ENCODE measurements around the gene NRCAM.

NRCAM gene

GRCh38 chr7:108423089-108423989, 32.9 kb downstream of the NRCAM start:
- in situ Hi-C loops (cut with MboI; ENCODE audit: low sequenced_read_pairs, unreplicated experiment): no loop called here
- DNase-seq (ENCODE audit: low spot score): no peak
- TF ChIP-seq CTCF (IDR thresholded peaks at IDR 0.05; ENCODE audit: borderline replicate concordance, control extremely low read depth, extremely low read depth, insufficient read depth, missing control alignments): no peak

- in situ Hi-C loops (cut with MboI; ENCODE audit: low sequenced_read_pairs, unreplicated experiment): no loop called here
- DNase-seq (ENCODE audit: low spot score): no peak
- no peak for TF ChIP-seq CTCF (IDR thresholded peaks at IDR 0.05; ENCODE audit: borderline replicate concordance, control extremely low read depth, extremely low read depth, insufficient read depth, missing control alignments)
These were observed 34.4 kb downstream of the NRCAM start for GRCh38 chr7:108421720-108422331.

GRCh38 chr7:108419961-108420908, 36.0 kb downstream of the NRCAM start:
- in situ Hi-C loops (cut with MboI; ENCODE audit: low sequenced_read_pairs, unreplicated experiment): no loop called here
- DNase-seq (ENCODE audit: low spot score): no peak
- no peak for TF ChIP-seq CTCF (IDR thresholded peaks at IDR 0.05; ENCODE audit: borderline replicate concordance, control extremely low read depth, extremely low read depth, insufficient read depth, missing control alignments)

- TF ChIP-seq CTCF (IDR thresholded peaks at IDR 0.05; ENCODE audit: borderline replicate concordance, control extremely low read depth, extremely low read depth, insufficient read depth, missing control alignments): no peak
- in situ Hi-C loops (cut with MboI; ENCODE audit: low sequenced_read_pairs, unreplicated experiment): no loop called here
- DNase-seq (ENCODE audit: low spot score): no peak
These were observed 37.3 kb downstream of the NRCAM start for GRCh38 chr7:108418946-108419345.

GRCh38 chr7:108417926-108418325, 38.3 kb downstream of the NRCAM start:
- no peak for DNase-seq (ENCODE audit: low spot score)
- in situ Hi-C loops (cut with MboI; ENCODE audit: low sequenced_read_pairs, unreplicated experiment): no loop called here
- TF ChIP-seq CTCF (IDR thresholded peaks at IDR 0.05; ENCODE audit: borderline replicate concordance, control extremely low read depth, extremely low read depth, insufficient read depth, missing control alignments): no peak

- DNase-seq (ENCODE audit: low spot score): no peak
- in situ Hi-C loops (cut with MboI; ENCODE audit: low sequenced_read_pairs, unreplicated experiment): no loop called here
- TF ChIP-seq CTCF (IDR thresholded peaks at IDR 0.05; ENCODE audit: borderline replicate concordance, control extremely low read depth, extremely low read depth, insufficient read depth, missing control alignments): no peak
These were observed 39.1 kb downstream of the NRCAM start for GRCh38 chr7:108417144-108417543.

All from GM13976 (cell line).